Measurements from ENCODE around the gene HES5. TPM values are rescaled to one million over a fixed set of nuclear protein-coding genes. Genes with fewer than 3 reads are reported as not detected.

Gene HES5
- polyA plus RNA-seq, 1 donor (not counting 4 experiments of a cell fraction or from before 2014, with no cell fraction given) = 0.33 TPM

DNA sequence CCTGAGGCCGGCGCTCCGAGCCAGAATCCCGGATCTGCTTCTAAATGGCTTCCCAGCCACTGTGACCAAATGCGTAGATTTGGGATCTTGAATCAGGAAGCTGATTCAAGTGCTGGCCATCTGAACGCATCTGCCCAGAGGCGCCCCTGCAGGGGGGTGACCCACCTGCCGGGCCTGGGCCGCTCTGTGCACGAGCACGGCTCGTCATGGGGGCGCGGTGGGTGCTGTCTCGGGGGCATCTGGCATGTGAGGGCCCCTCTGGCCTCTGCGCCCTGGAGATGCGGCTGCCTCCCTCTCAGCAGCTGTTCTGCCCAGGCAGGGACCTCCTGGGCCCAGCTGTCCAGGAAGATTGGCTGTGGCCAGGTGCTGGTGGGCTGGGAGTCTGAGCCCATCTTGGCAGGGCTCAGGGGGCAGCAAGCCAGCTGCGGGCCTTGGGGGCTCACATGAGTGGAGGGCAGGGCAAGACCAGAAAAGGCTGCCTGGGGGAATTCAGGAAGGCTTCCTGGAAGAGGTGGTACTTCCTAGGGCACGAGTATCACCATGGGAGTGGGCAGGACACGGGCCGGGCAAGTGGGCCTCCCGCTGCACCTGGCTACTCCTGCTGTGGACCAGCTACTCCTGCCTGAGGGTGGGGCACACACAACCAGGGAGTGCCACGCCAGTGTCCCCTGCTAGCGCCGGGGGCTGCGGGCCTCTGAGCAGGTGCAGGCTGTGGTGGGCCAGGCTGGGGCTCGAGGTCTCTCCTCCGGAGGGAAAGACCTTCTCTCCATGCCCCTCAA is 28.8 kb downstream of the HES5 start:
- Histone ChIP-seq H2AFZ (ENCODE audit: control insufficient read depth, low read length) (no peak overlapping the region), H3K36me3 (ENCODE audit: control insufficient read depth in 2 of 2, extremely low read depth in 1 of 2, insufficient read depth in 2 of 2, low read length in 2 of 2) (peaks cover 12 to 20% of the 10 kb centered on the region in 2 experiments), H3K79me2 (ENCODE audit: control insufficient read depth, insufficient read depth, low read length) (no peaks in the 10 kb centered on the region), H3K9ac (ENCODE audit: control insufficient read depth, extremely low read depth, insufficient read depth, low read length) (no peak overlapping the region), H4K20me1 (ENCODE audit: control insufficient read depth, extremely low read depth, insufficient read depth, low read length) (no peaks in the 10 kb centered on the region), H3K9me3 (ENCODE audit: control insufficient read depth, low read depth, low read length) (no peaks in the 10 kb centered on the region), H3K4me2 (ENCODE audit: control insufficient read depth, extremely low read depth, insufficient read depth, low read depth, low read length) (no peak overlapping the region), H3K4me1 (ENCODE audit: control insufficient read depth, extremely low read depth, insufficient read depth, low read length) (peaks cover 7% of the 10 kb centered on the region), H3K27me3 (ENCODE audit: control insufficient read depth, extremely low read depth, insufficient read depth, low read length) (no peaks in the 10 kb centered on the region), H3K27ac (ENCODE audit: control insufficient read depth, insufficient read depth, low read length) (no peak overlapping the region), H3K4me3 (ENCODE audit: control insufficient read depth in 2 of 3, extremely low read depth in 1 of 3, insufficient read depth in 2 of 3, low read depth in 1 of 3, low read length in 3 of 3) (no peak overlapping the region), H3K9me1 (ENCODE audit: control insufficient read depth, extremely low read depth, insufficient read depth, low read length) (no peaks in the 10 kb centered on the region)
- DNase-seq (ENCODE audit: low read depth, low spot score) (no peak), FAIRE-seq (no peak)
- TF ChIP-seq EZH2 (IDR thresholded peaks at IDR 0.05; ENCODE audit: low read length) = no peak
- TF ChIP-seq, protein P1, sequence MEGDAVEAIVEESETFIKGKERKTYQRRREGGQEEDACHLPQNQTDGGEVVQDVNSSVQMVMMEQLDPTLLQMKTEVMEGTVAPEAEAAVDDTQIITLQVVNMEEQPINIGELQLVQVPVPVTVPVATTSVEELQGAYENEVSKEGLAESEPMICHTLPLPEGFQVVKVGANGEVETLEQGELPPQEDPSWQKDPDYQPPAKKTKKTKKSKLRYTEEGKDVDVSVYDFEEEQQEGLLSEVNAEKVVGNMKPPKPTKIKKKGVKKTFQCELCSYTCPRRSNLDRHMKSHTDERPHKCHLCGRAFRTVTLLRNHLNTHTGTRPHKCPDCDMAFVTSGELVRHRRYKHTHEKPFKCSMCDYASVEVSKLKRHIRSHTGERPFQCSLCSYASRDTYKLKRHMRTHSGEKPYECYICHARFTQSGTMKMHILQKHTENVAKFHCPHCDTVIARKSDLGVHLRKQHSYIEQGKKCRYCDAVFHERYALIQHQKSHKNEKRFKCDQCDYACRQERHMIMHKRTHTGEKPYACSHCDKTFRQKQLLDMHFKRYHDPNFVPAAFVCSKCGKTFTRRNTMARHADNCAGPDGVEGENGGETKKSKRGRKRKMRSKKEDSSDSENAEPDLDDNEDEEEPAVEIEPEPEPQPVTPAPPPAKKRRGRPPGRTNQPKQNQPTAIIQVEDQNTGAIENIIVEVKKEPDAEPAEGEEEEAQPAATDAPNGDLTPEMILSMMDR (optimal IDR thresholded peaks at IDR 0.05 in 1 of 3, IDR thresholded peaks at IDR 0.05 in 1 of 3, conservative IDR thresholded peaks at IDR 0.05 in 1 of 3; ENCODE audit: extremely low read depth in 1 of 3, insufficient read depth in 2 of 3, low read length in 3 of 3) = no peak
- dilution Hi-C loops (cut with MboI; ENCODE audit: extremely low pct_ligation_motif_present, low sequenced_read_pairs) = no loop called here

DNA sequence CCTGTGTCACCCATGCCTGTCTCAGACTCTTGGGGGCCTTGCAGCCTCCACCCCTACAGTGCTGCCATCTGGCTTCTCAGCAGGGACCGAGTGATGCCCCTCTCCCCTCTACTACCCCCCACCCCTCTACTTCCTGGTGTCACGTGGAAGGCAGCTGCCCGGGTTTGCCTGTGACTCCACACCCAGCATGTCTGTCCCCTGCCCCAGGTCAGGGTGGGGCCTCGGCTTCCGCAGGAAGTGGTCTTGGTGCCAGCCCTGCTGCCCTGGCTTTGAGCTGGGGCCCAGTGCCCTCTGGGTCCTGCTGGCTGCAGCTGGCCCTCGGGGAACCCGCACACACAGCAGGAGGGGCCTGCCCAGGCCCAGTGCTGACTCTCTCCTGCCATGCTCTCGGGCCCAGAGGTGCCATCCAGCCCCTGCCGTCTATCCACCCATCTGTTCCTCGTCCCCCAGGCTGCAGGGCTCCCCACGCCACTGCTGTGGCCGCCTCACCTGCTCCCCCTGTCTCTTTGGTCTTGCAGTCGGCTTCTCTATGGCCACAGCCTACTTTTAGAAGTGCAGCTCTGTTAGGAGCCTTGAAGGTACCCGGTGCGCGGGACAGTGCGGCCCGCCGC is 30.0 kb downstream of the HES5 start:
- no peak for FAIRE-seq
- H3K4me3 ChIP-seq (ENCODE audit: control insufficient read depth in 2 of 3, extremely low read depth in 1 of 3, insufficient read depth in 2 of 3, low read depth in 1 of 3, low read length in 3 of 3) = no peak overlapping the region
- no peaks in the 10 kb centered on the region for H4K20me1 ChIP-seq (ENCODE audit: control insufficient read depth, extremely low read depth, insufficient read depth, low read length)
- H3K4me2 ChIP-seq (ENCODE audit: control insufficient read depth, extremely low read depth, insufficient read depth, low read depth, low read length) = no peak overlapping the region
- H3K79me2 ChIP-seq (ENCODE audit: control insufficient read depth, insufficient read depth, low read length) = no peaks in the 10 kb centered on the region
- no peak for DNase-seq (ENCODE audit: low read depth, low spot score)
- dilution Hi-C loops (cut with MboI; ENCODE audit: extremely low pct_ligation_motif_present, low sequenced_read_pairs) = no loop called here
- H3K27me3 ChIP-seq (ENCODE audit: control insufficient read depth, extremely low read depth, insufficient read depth, low read length) = no peaks in the 10 kb centered on the region
- H3K36me3 ChIP-seq (ENCODE audit: control insufficient read depth in 2 of 2, extremely low read depth in 1 of 2, insufficient read depth in 2 of 2, low read length in 2 of 2) = peaks cover 15 to 20% of the 10 kb centered on the region in 2 experiments
- H3K9ac ChIP-seq (ENCODE audit: control insufficient read depth, extremely low read depth, insufficient read depth, low read length) = no peak overlapping the region
- no peak overlapping the region for H3K27ac ChIP-seq (ENCODE audit: control insufficient read depth, insufficient read depth, low read length)
- TF ChIP-seq EZH2 (IDR thresholded peaks at IDR 0.05; ENCODE audit: low read length) = no peak
- TF ChIP-seq, protein P1 (optimal IDR thresholded peaks at IDR 0.05 in 1 of 3, IDR thresholded peaks at IDR 0.05 in 1 of 3, conservative IDR thresholded peaks at IDR 0.05 in 1 of 3; ENCODE audit: extremely low read depth in 1 of 3, insufficient read depth in 2 of 3, low read length in 3 of 3) = no peak
- H3K9me3 ChIP-seq (ENCODE audit: control insufficient read depth, low read depth, low read length) = no peaks in the 10 kb centered on the region
- H3K4me1 ChIP-seq (ENCODE audit: control insufficient read depth, extremely low read depth, insufficient read depth, low read length) = peaks cover 7% of the 10 kb centered on the region
- no peak overlapping the region for H2AFZ ChIP-seq (ENCODE audit: control insufficient read depth, low read length)
- no peaks in the 10 kb centered on the region for H3K9me1 ChIP-seq (ENCODE audit: control insufficient read depth, extremely low read depth, insufficient read depth, low read length)

Measured in keratinocyte (primary cell).